Uterus (tissue), 4 donors: ENCODE measurements around the gene SP3. TPM values are rescaled to one million over a fixed set of nuclear protein-coding genes. Genes with fewer than 3 reads are reported as not detected.

ENCODE experiments used
- DNase-seq, 2 donors: peaks; one replicate each; pipeline ENCODE4 v3.0.0-alpha.2; 2019 to 2020
- H3K27ac ChIP-seq, 2 donors: fragments of 200-600 bp; sonication (generic); 1 replicate in 1 of 2; 2 replicates in 1 of 2; pipeline ENCODE4 v1.5.1; 2016 to 2018
- H3K27me3 ChIP-seq, 2 donors: fragments of 200-600 bp; sonication (generic); one replicate each; pipeline ENCODE4 v1.5.1; 2018 to 2019; ENCODE audit warnings: control low read depth in 1 of 2
- H3K36me3 ChIP-seq, 2 donors: fragments of 200-600 bp; sonication (generic); one replicate each; pipeline ENCODE4 v1.5.1; 2019; ENCODE audit warnings: control low read depth in 1 of 2
- H3K4me1 ChIP-seq, 2 donors: fragments of 200-600 bp; sonication (generic); one replicate each; pipeline ENCODE4 v1.5.1; 2018 to 2019; ENCODE audit warnings: control low read depth in 1 of 2
- H3K4me3 ChIP-seq, 2 donors: fragments of 200-600 bp; sonication (generic); 1 replicate in 1 of 2; 2 replicates in 1 of 2; pipeline ENCODE4 v1.5.1; 2018 to 2019; ENCODE audit warnings: mild to moderate bottlenecking in 1 of 2
- H3K9me3 ChIP-seq, 2 donors: fragments of 200-600 bp; sonication (generic); one replicate each; pipeline ENCODE4 v1.5.1; 2019; ENCODE audit warnings: control low read depth in 1 of 2
- CTCF ChIP-seq, 4 experiments: fragments of 200-600 bp in 2 of 4; fragments of 450-650 bp in 2 of 4; sonication (generic) in 2 of 4; IDR thresholded peaks; one replicate each; pipeline ENCODE4 v1.5.1; 2016 to 2019; ENCODE audit warnings: antibody characterized with exemption in 4 of 4, mild to moderate bottlenecking in 2 of 4, moderate library complexity in 1 of 4
- POLR2A ChIP-seq, 2 donors: fragments of 450-650 bp; IDR thresholded peaks; one replicate each; pipeline ENCODE4 v1.6.1; 2016; ENCODE audit warnings: antibody characterized with exemption in 2 of 2, mild to moderate bottlenecking in 1 of 2, moderate library complexity in 1 of 2
- intact Hi-C: fragments of 100-400 bp; cut with DNase I; formaldehyde crosslinking; loops from one replicate; pipeline ENCODE4 v1.15.1; 2023; ENCODE audit warnings: low total_unique reads
- total RNA-seq, 4 donors: library from RNA; depleted of rRNA in 3 of 4; stranded (reverse); fragments of >200 nt in 3 of 4; gene quantifications; one replicate each; pipeline versions ENCODE4 v1.1.0 to v1.2.4, GENCODE V29; 2014 to 2023
- donor health status: DM: yes; HTN: yes; CAD: no.

Gene SP3
- total RNA-seq, 4 donors from 2014 or later: 100 to 359 (median 220) TPM

- Histone ChIP-seq H3K27me3 (no peaks in the 10 kb centered on the region), H3K9me3 (no peaks in the 10 kb centered on the region), H3K4me3 (no peak overlapping the region), H3K4me1 (no peaks in the 10 kb centered on the region), H3K27ac (peak overlapping the region; percentile 71 to 81), H3K36me3 (no peaks in the 10 kb centered on the region)
- DNase-seq: peak in 1 of 2 donors; percentile 42
- intact Hi-C loops: no loop called here
- TF ChIP-seq POLR2A (IDR thresholded peaks at IDR 0.05) (no peak), CTCF (IDR thresholded peaks at IDR 0.05) (no peak)
These were observed 98.1 kb downstream of the SP3 start for GRCh38 chr2:173866874-173867618.

- H3K4me3 ChIP-seq: no peak overlapping the region
- no peaks in the 10 kb centered on the region for H3K36me3 ChIP-seq
- peak overlapping the region; percentile 71 to 81 for H3K27ac ChIP-seq
- no peaks in the 10 kb centered on the region for H3K9me3 ChIP-seq
- TF ChIP-seq CTCF (IDR thresholded peaks at IDR 0.05) (no peak), POLR2A (IDR thresholded peaks at IDR 0.05) (no peak)
- intact Hi-C loops: no loop called here
- H3K27me3 ChIP-seq: no peaks in the 10 kb centered on the region
- H3K4me1 ChIP-seq: no peaks in the 10 kb centered on the region
- DNase-seq: no peak
These were observed 99.0 kb downstream of the SP3 start for GRCh38 chr2:173865971-173866873.

GRCh38 chr2:173862612-173863217 is 102.5 kb downstream of the SP3 start:
- no peak for TF ChIP-seq CTCF (IDR thresholded peaks at IDR 0.05)
- TF ChIP-seq POLR2A (IDR thresholded peaks at IDR 0.05): no peak
- H3K36me3 ChIP-seq: no peaks in the 10 kb centered on the region
- no peaks in the 10 kb centered on the region for H3K4me1 ChIP-seq
- intact Hi-C loops: no loop called here
- no peaks in the 10 kb centered on the region for H3K27me3 ChIP-seq
- H3K9me3 ChIP-seq: no peaks in the 10 kb centered on the region
- H3K27ac ChIP-seq: no peak overlapping the region
- H3K4me3 ChIP-seq: no peak overlapping the region
- DNase-seq: peak in 1 of 2 donors; percentile 50

GRCh38 chr2:173860566-173860965 is 104.6 kb downstream of the SP3 start:
- TF ChIP-seq CTCF (IDR thresholded peaks at IDR 0.05) (no peak), POLR2A (IDR thresholded peaks at IDR 0.05) (no peak)
- H3K36me3 ChIP-seq: no peaks in the 10 kb centered on the region
- intact Hi-C loops: no loop called here

More at GRCh38 chr2:173860566-173860965, 104.6 kb downstream of the SP3 start:
- Histone ChIP-seq H3K9me3 (no peaks in the 10 kb centered on the region), H3K4me3 (no peak overlapping the region), H3K27me3 (no peaks in the 10 kb centered on the region), H3K4me1 (no peaks in the 10 kb centered on the region), H3K27ac (no peak overlapping the region)
- no peak for DNase-seq
